HG02763 (cell line): ENCODE results near the gene ALG1.
"Not testable (repeated sequence)": the region's sequence is repeated elsewhere in the genome, so short reads cannot be mapped to it uniquely, and the experiment has no call there.

Source experiments
- ATAC-seq: cut with Tn5 transposase; IDR thresholded peaks from one replicate; pipeline ENCODE4 v1.9.1; 2021; ENCODE audit warnings: mild to moderate bottlenecking, moderate library complexity; ENCODE audit not compliant: unreplicated experiment

The ALG1 gene

DNA sequence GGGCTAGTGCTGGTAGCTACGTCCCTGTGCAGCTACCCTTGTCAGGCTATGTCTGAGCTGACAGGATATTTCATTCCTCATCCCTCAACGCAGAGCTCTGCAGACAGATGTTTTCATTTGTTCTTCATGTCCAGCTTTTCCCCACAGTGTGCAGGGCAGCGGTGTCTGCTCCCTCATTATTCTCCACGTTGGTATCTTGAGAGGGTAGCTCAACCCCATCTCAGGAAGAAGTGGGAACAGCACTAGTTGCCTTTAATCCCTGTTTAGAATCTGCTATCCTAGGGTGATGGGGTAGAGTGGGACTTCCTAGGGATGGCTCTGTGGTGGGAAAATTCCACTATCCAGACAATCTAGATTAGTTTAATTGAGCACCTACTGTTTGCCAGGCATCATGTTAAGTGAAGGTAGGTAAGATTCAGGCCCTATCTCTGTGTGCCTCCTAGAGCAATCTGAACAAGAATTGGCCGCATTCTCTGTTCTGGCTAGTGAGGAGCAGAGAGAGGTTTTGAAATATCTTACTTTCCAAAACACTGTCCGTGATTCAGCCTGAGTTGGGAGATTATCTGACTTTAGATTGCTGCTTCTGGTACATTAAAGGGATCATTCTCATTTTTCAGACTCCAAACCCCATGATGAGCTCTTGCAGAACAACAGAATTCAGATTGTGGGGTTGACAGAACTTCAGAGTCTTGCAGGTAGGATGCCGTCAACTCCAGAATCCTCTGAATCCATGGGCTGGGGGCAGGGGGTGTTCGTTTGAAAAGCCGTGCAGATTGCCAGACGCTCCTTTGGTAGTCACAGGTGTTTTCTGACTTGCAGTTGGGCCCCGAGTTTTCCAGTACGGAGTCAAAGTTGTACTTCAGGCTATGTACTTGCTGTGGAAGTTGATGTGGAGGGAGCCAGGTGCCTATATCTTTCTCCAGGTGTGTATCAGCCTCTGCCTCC, 963 bp downstream of the ALG1 start:
- no peak for ATAC-seq

DNA sequence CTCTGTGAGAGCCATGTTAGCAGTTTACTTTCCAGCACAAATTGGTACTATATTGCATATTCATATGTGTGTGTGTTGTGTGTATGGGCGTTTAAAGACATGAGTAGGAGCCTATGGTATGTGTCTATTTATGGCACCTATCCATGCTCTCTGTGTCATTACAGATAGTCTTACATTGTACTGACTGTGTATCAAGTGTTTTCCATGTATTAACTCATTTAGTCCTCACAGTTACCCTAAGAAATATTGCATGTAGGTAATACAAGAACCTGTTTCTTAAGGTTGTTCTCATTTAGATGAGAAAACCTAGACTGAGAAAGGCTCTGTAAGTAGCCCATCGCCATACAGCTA, 1.6 kb downstream of the ALG1 start:
- no peak for ATAC-seq

DNA sequence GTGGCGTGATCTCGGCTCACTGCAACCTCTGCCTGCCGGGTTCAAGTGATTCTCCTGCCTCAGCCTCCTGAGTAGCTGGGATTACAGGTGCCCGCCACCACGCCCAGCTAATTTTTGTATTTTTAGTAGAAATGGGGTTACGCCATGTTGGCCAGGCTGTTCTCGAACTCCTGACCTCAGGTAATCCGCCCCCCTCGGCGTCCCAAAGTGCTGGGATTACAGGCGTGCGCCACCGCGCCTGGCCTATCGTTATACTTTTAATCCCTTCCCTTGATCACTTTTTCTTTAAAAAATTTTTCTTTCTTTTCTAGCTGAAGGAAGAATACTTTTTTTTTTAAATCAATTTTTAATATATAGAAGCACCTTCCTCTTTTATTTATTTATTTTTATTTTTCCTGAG, 2.1 kb downstream of the ALG1 start:
- ATAC-seq: not testable (repeated sequence)

DNA sequence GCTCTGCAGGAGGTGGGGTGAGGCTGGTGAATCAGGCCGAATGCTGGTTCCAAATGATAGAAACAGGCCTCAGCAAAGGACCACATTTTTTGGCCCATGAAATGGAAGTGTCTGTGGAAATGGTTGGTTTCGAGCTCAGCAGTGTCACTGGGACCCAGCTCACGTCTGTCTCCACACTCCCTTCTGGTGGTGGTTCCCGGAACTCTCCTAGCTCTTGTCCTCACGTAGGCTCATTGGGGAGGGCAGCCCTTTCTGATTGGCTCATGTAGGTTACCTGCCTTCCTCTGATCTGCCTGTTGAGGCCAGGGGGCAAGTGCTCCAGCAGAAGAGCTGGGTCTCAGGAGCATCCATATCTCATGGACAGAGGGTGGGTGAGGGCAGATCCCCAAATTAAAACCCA, 4.0 kb downstream of the ALG1 start:
- ATAC-seq: no peak

DNA sequence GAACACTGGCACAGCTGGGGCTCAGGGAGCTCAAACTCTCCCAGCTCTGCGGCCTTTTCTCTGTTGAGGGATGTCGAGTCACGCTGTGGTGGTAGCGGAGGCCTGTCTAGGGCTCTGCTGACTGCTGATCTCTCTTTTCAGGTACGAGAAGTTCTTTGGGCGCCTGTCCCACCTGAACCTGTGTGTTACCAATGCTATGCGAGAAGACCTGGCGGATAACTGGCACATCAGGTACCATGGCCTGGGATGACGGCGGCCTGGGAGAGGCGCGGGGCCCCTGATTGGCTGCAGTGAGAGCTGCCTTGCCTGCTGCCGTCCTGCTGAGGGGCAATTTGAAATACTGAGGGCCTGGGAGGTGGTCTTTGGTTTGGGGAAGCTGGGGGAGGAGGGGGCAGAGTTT, 5.7 kb downstream of the ALG1 start:
- no peak for ATAC-seq

DNA sequence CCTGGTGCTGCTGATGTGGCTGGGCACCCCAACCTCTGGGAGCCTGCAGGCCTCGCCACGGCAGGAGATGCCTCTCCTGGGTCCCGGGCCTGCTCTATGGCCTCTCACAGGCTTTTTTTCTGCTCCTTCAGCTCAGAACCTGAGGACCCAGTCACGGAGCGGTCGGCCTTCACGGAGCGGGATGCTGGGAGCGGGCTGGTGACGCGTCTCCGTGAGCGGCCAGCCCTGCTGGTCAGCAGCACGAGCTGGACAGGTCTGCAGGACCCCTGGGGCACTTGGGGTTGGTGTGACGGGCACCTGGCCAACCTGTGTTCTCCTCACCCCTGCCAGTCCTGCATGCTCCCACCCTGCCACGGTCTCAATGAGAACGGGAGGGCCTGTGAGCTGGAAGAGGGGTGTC, 7.0 kb downstream of the ALG1 start:
- ATAC-seq: no peak

DNA sequence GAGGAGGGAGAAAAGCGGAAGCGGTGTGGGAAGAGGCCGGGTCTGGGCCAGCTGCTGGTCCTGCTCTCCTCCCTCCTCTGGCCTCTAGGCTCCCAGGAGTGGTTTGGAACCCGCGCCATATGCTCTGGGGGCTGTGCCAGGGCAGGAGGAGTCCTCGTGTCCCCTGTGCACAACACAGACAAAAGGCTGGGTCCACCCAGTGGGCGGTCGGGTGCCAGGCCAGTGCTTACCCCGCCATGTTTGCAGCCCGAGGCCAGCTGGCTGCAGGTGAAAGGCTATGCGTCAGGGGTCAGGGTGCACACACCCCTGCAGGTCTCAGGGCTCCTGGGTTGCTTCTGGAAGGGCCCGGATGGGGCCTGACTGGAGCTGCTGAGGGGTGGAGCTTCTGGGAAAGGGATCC, 8.8 kb downstream of the ALG1 start:
- ATAC-seq: not testable (repeated sequence)

DNA sequence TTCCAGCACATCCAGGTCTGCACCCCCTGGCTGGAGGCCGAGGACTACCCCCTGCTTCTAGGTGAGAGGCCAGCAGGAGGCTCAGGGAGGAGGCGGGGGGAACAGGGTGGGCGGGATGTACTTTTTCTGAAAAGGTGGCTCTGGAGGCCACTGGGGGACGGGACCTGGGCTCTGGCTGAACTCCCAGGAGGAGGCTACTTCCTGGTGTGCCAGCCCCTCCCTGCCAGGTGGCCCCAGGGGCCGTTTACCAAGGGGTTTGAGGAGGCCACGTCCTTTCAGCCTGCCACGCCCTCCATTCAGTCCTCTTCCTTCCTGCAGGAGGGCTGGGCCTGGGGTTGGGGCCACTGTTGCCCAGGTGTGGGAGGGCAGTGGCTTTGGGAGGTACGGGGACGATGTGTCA, 9.4 kb downstream of the ALG1 start:
- ATAC-seq: not testable (repeated sequence)

DNA sequence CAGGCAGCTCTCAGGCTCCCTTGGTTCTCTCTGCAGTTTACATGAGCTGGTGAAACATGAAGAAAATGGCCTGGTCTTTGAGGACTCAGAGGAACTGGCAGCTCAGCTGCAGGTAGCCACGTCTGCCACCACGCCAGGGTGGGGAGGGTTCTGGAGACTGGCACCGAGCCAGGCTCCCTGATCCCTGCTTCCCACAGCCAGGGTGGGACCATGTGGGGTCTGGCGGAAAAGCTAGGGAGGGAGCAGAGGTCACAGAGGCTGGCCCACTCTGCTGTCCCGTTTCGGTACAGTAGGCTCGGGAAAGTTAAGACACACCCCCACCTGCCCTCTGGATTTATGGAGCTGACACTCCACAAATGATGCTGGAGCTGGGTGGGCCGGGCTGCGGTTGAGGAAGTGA, 12.0 kb downstream of the ALG1 start:
- ATAC-seq: not testable (repeated sequence)

DNA sequence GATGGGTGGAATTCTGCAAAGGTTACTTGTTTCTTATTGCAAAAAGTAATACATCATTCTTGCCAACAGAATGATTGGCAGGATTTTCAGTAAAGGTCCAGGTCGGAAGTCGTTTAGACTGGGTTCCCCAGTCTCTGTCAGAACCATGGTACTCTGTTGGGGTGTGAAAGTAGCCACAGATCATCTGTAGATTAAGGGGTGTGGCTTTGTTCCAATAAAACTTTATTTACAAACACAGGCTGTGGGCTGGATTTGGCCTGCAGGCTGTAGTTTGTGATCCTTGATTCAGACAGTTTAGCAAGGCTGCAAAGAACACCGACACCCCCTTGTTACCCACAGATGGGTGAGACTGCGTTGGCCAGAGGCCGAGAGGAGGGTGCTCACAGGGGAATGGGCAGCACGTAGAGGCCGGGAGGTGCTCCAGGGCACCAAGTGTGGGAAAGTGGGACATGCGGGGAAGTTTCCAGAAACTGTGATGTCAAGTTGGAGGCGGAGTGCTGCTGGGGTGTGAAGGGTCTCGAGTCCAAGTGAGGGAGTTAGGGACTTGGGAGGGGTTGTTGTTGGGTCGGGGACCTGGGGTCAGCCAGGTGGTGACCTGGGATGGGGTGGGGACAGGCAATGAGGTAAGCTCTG, 12.6 kb downstream of the ALG1 start:
- not testable (repeated sequence) for ATAC-seq

DNA sequence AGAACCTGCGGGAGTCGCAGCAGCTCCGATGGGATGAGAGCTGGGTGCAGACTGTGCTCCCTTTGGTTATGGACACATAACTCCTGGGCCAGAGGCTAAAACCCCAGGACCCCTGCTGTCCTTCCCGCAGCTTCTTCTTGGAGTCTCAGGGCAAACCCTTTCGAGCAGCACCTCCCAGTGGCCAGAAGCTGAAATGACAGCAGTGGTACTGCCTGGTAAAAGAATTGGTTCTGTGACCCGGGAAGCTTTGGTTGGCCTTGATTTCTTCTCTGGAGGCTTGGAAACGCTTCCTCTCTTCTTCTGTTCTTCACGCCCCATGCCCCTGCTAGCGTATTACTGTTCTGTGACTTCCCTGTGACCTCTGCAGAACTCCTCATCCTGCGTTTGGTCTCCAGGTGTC, 13.2 kb downstream of the ALG1 start:
- ATAC-seq: not testable (repeated sequence)

DNA sequence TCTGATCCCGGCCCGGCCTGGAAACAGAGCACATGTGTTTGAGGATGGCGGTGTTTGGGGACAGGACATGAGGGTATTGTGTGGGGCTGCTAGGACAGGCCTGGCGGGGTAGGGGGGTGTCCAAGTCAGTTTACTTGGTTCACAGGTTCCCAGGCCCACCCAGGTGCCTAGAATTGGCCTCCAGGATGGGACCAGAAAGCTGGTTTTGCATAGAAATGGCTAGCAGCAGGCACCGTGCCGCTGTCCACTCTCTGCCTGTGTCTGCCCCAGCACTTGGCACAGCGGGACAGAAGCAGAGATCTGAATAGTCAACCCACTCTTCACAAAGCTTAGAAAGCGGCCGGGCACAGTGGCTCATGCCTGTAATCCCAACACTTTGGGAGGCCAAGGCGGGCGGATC, 14.1 kb downstream of the ALG1 start:
- ATAC-seq: not testable (repeated sequence)

DNA sequence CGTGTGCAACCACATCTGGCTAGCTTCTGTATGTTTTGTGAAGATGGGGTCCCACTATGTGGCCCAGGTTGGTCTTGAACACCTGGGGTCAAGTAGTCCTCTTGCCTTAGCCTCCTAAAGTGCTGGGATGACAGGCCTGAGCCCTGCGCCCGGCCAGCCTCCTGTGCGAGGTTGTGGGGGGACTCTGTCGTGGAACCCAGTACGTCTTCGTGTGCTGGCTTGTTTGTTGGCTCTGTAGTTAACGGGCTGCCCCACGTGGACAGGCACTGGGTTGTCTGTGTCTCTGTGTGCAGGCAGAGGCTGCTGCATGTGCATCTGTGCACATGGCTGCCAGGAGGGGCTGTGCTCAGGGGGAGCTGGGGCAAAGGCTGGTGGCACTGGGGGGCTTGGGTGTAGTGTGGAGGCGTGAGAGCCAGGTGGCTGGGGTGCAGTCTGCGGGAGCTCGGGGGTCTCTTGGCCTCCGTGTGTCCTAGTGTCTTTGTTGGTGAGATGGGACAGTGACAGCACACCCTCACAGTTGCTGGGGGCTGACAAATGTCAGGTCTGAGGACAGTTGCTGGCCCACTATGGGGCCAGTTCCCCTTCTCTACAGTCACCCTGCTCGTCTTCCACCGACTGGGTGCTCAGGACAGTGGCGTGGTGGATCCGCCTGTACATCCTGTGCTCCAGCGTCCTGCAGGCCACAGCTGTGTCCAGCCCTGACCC, 16.6 kb downstream of the ALG1 start:
- ATAC-seq: not testable (repeated sequence)

DNA sequence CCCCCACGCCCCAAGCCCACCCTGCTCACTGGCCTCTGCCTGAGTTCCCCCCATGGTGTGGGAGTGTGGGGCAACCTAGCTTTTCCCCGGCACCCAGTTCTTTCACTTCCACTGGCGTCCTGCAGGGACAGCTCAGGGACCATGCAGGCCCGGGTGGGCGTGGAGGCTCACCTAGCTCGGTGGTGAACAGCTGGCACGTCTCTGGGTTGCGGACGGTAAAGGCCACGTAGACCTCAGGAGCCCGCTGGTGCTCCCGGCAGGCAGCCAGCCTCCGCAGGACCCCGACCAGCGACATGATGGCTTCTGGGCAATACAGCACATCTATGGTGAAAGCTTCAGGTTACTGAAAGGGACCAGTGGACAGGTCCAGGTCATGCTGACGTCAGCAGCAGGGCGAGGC, 17.3 kb downstream of the ALG1 start:
- not testable (repeated sequence) for ATAC-seq

DNA sequence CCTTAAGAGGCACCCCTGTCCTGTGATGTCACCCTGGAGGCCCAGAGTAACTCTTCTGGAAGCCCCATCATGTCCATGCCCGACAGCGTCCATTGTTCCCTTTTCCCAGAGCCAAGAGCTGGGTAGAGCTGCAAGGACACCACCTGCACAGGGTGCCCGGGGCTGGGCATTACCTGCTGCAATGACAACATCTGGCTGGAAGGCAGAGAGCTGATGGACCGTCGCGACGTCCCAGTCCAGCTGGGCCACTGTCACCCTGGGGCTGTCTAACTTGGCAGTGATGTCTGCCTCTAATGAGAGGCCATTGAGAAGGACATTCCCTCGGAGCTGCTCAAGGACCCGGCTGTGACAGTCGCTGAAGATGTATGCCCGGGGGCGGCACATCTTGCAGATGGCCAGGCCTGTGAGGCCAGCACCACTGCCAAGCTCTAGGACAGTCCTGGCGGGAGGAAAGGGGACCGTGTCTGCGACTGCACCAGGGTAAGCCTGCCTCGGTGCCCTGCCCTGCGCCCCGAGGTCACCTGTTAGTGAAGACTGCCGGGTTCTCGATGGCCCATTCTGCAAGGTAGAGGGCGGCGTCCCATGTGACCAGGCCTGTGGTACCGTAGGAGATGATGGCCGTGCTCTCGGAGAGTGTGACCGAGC, 18.4 kb downstream of the ALG1 start:
- ATAC-seq: not testable (repeated sequence)

DNA sequence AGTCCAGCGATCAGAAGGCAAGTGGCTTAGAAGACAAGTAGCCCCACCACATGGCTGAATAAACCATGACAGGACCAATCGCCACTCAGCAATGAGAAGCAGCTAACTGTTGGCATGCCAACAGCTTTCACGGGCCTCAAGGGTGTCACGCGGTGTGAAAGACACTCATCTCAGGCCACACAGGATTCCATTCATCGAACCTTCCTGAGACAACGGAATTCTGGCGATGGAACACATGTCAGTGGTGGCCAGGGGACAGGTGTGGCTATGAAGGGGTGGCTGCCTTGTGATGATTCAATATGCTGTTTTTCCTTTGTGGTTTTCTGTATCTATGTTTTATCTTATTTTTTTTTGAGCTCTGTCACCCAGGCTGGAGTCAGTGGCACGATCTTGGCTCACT, 18.9 kb downstream of the ALG1 start:
- not testable (repeated sequence) for ATAC-seq

DNA sequence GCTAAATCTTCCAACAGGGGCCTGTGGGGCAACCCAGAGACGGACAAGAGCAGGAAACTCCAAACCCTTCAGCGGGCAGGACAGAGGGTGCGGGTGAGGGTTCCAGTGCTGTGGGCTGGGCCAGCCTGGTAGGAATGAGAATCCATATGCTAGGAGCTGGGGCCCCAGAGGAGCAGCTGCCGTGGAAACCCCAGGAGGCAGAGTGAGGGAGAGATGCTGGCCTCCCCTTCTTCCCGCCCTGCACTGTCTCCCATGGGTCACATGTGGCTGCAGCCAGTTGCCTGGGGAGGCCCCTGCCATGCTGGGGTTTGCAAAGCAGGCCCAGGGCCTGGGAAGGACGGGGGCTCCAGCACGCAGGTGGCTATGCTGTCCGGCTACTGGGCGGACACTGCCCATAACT, 21.4 kb downstream of the ALG1 start:
- not testable (repeated sequence) for ATAC-seq

DNA sequence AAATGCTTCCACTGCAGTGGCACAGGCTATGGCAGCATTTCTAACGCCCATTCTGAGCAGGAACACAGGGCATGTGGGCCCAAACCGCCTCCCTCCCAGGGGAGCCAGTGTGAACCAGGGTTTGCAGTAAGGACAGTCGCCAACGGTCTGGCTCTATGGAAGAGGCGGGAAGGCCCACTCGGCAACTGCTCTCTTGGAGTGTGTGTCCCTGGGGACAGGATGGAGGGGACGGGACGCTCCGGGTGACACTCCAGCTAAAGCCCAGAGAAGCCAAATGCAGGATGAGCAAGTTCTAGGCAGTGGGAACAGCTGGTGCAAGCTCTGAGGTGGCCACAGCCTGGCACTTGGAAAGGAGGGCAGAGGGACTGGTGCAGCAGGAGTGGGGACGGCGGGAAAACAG, 22.1 kb downstream of the ALG1 start:
- not testable (repeated sequence) for ATAC-seq

DNA sequence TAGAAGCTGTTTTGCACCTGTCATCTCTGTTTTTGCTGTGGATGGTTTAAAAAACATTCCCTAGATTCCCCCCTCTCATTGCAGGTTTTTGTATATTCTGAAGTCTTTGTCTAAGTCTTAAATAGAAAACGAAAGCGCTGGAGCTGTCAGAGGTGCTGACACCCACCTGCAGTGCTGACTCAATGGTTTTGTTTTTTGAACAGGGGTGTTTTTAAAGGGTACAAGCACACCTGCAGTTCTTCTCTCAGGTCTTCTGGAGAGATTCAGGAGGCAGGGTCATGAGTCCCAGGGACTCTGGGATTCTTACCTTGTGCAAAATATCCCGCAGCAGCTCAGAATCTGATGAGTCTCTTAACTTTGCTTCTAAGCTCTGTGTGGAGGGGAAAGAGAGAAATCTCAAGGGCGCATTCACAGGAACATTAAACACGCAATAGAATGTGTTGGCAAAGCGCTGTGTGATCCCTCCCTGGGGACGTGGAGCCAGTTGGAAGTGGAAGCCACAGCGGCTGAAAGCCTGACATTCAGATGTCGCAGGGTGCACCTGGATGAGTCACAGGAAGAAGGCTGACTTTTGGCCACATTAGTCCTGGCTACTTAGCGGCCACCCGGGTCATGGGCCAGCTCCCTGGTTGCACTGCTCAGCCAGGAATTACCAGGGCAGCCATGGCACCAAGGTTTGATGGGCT, 23.6 kb downstream of the ALG1 start:
- not testable (repeated sequence) for ATAC-seq

DNA sequence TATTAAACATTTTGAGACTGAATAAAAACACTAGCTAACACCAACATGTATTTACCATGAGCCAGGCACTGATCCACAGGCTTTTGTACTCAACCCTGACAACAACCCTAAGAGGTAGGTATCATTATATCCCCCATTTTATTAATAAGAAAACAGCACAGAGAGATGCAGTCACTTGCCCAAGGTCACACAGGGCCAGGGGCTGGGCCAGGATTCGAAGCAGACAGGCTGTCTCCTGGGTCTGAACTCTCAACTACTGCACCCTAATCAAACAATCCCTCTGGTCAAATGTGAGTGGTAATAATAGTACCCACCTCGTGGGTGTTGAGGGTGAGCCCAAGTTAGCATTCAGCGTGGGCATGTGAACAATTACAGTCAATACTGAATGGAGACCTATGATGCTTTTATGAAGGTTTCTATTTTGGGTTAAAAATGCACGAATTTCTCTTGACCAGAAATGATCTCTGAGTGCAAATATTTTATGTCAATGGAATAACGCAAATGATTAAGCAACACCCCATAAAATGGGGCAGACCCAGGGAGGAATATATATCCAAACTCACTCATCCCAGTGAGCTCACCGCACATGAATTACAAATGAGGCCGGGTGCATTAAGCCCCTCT, 24.9 kb downstream of the ALG1 start:
- not testable (repeated sequence) for ATAC-seq
